OCI-LY3 (cell line): Measurements from ENCODE around the gene ZC3H11A.

Experiments used
- EZH2phosphoT487 ChIP-seq: fragments of 200-600 bp; shearing (Covaris generic); IDR thresholded peaks from 2 replicates; pipeline ENCODE4 v1.6.1; 2018; ENCODE audit warnings: antibody characterized with exemption, mixed run types, low read depth
- TF ChIP-seq, protein P1 (sequence below): fragments of 200-600, 300-600 bp; sonication (generic); IDR thresholded peaks from 2 replicates; pipeline ENCODE4 v1.5.1; 2014; ENCODE audit warnings: antibody characterized with exemption, low read length, low read depth

DNA sequence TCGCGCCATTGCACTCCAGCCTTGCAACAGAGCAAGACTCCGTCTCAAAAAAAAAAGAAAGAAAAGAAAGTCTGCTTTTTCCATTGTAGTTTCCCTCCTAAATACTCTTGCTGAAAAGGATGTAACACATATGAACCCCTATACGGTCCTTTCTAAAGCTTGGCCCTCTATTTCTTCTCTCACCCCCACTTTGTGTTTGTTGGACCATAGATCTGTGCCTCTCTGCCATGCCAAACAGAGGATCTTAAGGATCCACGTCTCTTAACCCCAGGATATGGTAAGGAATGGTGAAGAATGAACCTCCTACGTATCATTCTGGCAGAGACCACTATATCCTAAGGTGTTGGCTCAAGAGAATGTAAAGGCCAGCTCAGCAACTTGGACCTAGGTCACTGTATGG, 49.1 kb upstream of the ZC3H11A start:
- TF ChIP-seq, protein P1, sequence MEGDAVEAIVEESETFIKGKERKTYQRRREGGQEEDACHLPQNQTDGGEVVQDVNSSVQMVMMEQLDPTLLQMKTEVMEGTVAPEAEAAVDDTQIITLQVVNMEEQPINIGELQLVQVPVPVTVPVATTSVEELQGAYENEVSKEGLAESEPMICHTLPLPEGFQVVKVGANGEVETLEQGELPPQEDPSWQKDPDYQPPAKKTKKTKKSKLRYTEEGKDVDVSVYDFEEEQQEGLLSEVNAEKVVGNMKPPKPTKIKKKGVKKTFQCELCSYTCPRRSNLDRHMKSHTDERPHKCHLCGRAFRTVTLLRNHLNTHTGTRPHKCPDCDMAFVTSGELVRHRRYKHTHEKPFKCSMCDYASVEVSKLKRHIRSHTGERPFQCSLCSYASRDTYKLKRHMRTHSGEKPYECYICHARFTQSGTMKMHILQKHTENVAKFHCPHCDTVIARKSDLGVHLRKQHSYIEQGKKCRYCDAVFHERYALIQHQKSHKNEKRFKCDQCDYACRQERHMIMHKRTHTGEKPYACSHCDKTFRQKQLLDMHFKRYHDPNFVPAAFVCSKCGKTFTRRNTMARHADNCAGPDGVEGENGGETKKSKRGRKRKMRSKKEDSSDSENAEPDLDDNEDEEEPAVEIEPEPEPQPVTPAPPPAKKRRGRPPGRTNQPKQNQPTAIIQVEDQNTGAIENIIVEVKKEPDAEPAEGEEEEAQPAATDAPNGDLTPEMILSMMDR = no peak
- TF ChIP-seq EZH2phosphoT487 = no peak
